Thymus (tissue), 14 donors: ENCODE data around the gene FAXDC2. TPM values are rescaled to one million over a fixed set of nuclear protein-coding genes. Genes with fewer than 3 reads are reported as not detected.

Source experiments
- DNase-seq, 9 donors: peaks; one replicate each; pipeline ENCODE4 v3.0.0-alpha.2; 2013; ENCODE audit warnings: low spot score in 9 of 9, low read depth in 6 of 9, missing footprints in 1 of 9
- H3K27ac ChIP-seq, 2 donors: one replicate each; pipeline ENCODE4 v1.5.1; 2013; ENCODE audit warnings: control low read depth in 1 of 2, low read depth in 1 of 2, low read length in 1 of 2, mild to moderate bottlenecking in 1 of 2, moderate library complexity in 1 of 2
- H3K27me3 ChIP-seq, 2 donors: one replicate each; pipeline ENCODE4 v1.5.1; 2013; ENCODE audit warnings: low read length in 1 of 2; ENCODE audit not compliant: control insufficient read depth in 2 of 2, insufficient read depth in 1 of 2
- H3K36me3 ChIP-seq, 2 donors: one replicate each; pipeline ENCODE4 v1.5.1; 2013; ENCODE audit warnings: low read length in 1 of 2, mild to moderate bottlenecking in 1 of 2, moderate library complexity in 1 of 2; ENCODE audit not compliant: control insufficient read depth in 2 of 2, insufficient read depth in 2 of 2
- H3K4me1 ChIP-seq, 2 donors: one replicate each; pipeline ENCODE4 v1.5.1; 2013; ENCODE audit warnings: low read length in 2 of 2; ENCODE audit not compliant: control insufficient read depth in 2 of 2, insufficient read depth in 2 of 2
- H3K4me3 ChIP-seq, 2 donors: one replicate each; pipeline ENCODE4 v1.5.1; 2013; ENCODE audit warnings: low read length in 2 of 2, control low read depth in 1 of 2, mild to moderate bottlenecking in 1 of 2
- H3K9me3 ChIP-seq, 2 donors: one replicate each; pipeline ENCODE4 v1.5.1; 2013; ENCODE audit warnings: low read length in 1 of 2, mild to moderate bottlenecking in 1 of 2; ENCODE audit not compliant: control insufficient read depth in 2 of 2, insufficient read depth in 1 of 2
- WGBS: extraction: QIAGEN DNeasy Blood & Tissue Kit; methylation state at CpG from one replicate; pipeline ENCODE4 v1.1.7; 2013; 5-methylcytosine and 5-hydroxymethylcytosine counted together
- long read RNA-seq, 10 donors: transcript quantifications; one replicate each; lab custom pipeline, GENCODE V29; 2026
- polyA plus RNA-seq: library from polyadenylated mRNA; stranded (reverse); fragments of 200-250 nt; gene quantifications from one replicate; pipeline ENCODE4 v1.2.3, GENCODE V29; 2013
- total RNA-seq: library from RNA; stranded (reverse); fragments of 120-200 nt; gene quantifications from one replicate; pipeline ENCODE4 v1.2.4, GENCODE V29; 2013
- donor health status: healthy.

Gene FAXDC2
- total RNA-seq (2.9 TPM), polyA plus RNA-seq (17.6 TPM)
- long read RNA-seq, donor 1: 0 reads
- long read RNA-seq, donor 2: 0 reads
- long read RNA-seq, donor 3: 0 reads
- long read RNA-seq, donor 4, partial matches to known transcripts: 32 of 38 reads
- long read RNA-seq, donor 4, other reads (novel, unspliced or antisense): 5 of 38 reads
- long read RNA-seq, donor 5, partial matches to known transcripts: 6 of 7 reads
- long read RNA-seq, donor 5, other reads (novel, unspliced or antisense): 0 of 7 reads
- long read RNA-seq, donor 6: 0 reads
- long read RNA-seq, donor 7, partial matches to known transcripts: 0 of 1 reads
- long read RNA-seq, donor 7, other reads (novel, unspliced or antisense): 0 of 1 reads
- long read RNA-seq, donor 8, partial matches to known transcripts: 32 of 32 reads
- long read RNA-seq, donor 8, other reads (novel, unspliced or antisense): 0 of 32 reads
- long read RNA-seq, donor 9, partial matches to known transcripts: 0 of 2 reads
- long read RNA-seq, donor 9, other reads (novel, unspliced or antisense): 0 of 2 reads
- long read RNA-seq, donor 10: 0 reads

GRCh38 chr5:154850255-154851062 lies at the start of gene FAXDC2:
Gene FAXDC2 (minus strand): TSS chr5:154850603. CDS start chr5:154838178, 12,425 bp downstream.
- peaks cover 0 to 3% of the 10 kb centered on the region in 2 donors for H3K4me1 ChIP-seq

GRCh38 chr5:154900066-154900465 lies 49.7 kb upstream of the FAXDC2 start:
- Histone ChIP-seq H3K4me3 (no peak overlapping the region), H3K27me3 (no peaks in the 10 kb centered on the region), H3K36me3 (peaks cover 40 to 72% of the 10 kb centered on the region in 2 donors), H3K9me3 (no peaks in the 10 kb centered on the region), H3K27ac (no peak overlapping the region), H3K4me1 (no peaks in the 10 kb centered on the region)
- DNase-seq: no peak
- WGBS: 97% methylated on average over 1 of the region's 1 CpG

More at GRCh38 chr5:154850255-154851062, at the start of gene FAXDC2:
- DNase-seq: no peak
- H3K9me3 ChIP-seq: no peaks in the 10 kb centered on the region
- 31% methylated on average over 11 of the region's 11 CpGs for WGBS
- H3K36me3 ChIP-seq: no peaks in the 10 kb centered on the region
- H3K27me3 ChIP-seq: no peaks in the 10 kb centered on the region
- peak within 1 kb of the TSS in 1 of 2 donors; percentile 21 for H3K4me3 ChIP-seq
- peak within 1 kb of the TSS in 1 of 2 donors; percentile 45 for H3K27ac ChIP-seq

- no peaks in the 10 kb centered on the region for H3K27me3 ChIP-seq
- no peaks in the 10 kb centered on the region for H3K4me1 ChIP-seq
- no peak overlapping the region for H3K27ac ChIP-seq
- no peak for DNase-seq
- 98% methylated on average over 9 of the region's 9 CpGs for WGBS
- peaks cover 37 to 70% of the 10 kb centered on the region in 2 donors for H3K36me3 ChIP-seq
- H3K4me3 ChIP-seq: no peak overlapping the region
- H3K9me3 ChIP-seq: no peaks in the 10 kb centered on the region
Measured at GRCh38 chr5:154899151-154899816, 48.9 kb upstream of the FAXDC2 start.

- Histone ChIP-seq H3K36me3 (peaks cover 37 to 77% of the 10 kb centered on the region in 2 donors), H3K9me3 (no peaks in the 10 kb centered on the region), H3K27ac (no peak overlapping the region), H3K4me3 (no peak overlapping the region), H3K27me3 (no peaks in the 10 kb centered on the region), H3K4me1 (no peaks in the 10 kb centered on the region)
- DNase-seq: no peak
- whole genome bisulfite sequencing: over 99% methylated on average over 4 of the region's 4 CpGs
Measured at GRCh38 chr5:154898210-154898609, 47.8 kb upstream of the FAXDC2 start.

- Histone ChIP-seq H3K36me3 (peaks cover 40 to 74% of the 10 kb centered on the region in 2 donors), H3K9me3 (no peaks in the 10 kb centered on the region), H3K27ac (no peak overlapping the region), H3K4me1 (no peaks in the 10 kb centered on the region), H3K4me3 (no peak overlapping the region), H3K27me3 (no peaks in the 10 kb centered on the region)
- DNase-seq: no peak
Measured at GRCh38 chr5:154896562-154897165, 46.3 kb upstream of the FAXDC2 start.

GRCh38 chr5:154895606-154896561 lies 45.5 kb upstream of the FAXDC2 start:
- no peak for DNase-seq
- no peaks in the 10 kb centered on the region for H3K9me3 ChIP-seq
- H3K4me3 ChIP-seq: no peak overlapping the region
- H3K27ac ChIP-seq: no peak overlapping the region
- H3K4me1 ChIP-seq: no peaks in the 10 kb centered on the region
- H3K36me3 ChIP-seq: peaks cover 45 to 77% of the 10 kb centered on the region in 2 donors
- WGBS: 94% methylated on average over 14 of the region's 14 CpGs
- no peaks in the 10 kb centered on the region for H3K27me3 ChIP-seq

GRCh38 chr5:154893381-154893780 lies 43.0 kb upstream of the FAXDC2 start:
- no peak overlapping the region for H3K27ac ChIP-seq
- H3K36me3 ChIP-seq: peaks cover 50 to 74% of the 10 kb centered on the region in 2 donors
- H3K4me1 ChIP-seq: no peaks in the 10 kb centered on the region
- no peaks in the 10 kb centered on the region for H3K9me3 ChIP-seq
- H3K4me3 ChIP-seq: no peak overlapping the region
- no peaks in the 10 kb centered on the region for H3K27me3 ChIP-seq
- no peak for DNase-seq
- 86% methylated on average over 5 of the region's 5 CpGs for WGBS

GRCh38 chr5:154892369-154892771 lies 42.0 kb upstream of the FAXDC2 start:
- no peaks in the 10 kb centered on the region for H3K27me3 ChIP-seq
- no peaks in the 10 kb centered on the region for H3K4me1 ChIP-seq
- WGBS: 95% methylated on average over 13 of the region's 13 CpGs
- no peak overlapping the region for H3K27ac ChIP-seq
- H3K4me3 ChIP-seq: no peak overlapping the region
- no peaks in the 10 kb centered on the region for H3K9me3 ChIP-seq
- no peak for DNase-seq
- H3K36me3 ChIP-seq: peaks cover 52 to 75% of the 10 kb centered on the region in 2 donors
